Prostate gland (tissue), 2 donors: ENCODE measurements around the gene IGFL2. TPM values are rescaled to one million over a fixed set of nuclear protein-coding genes. Genes with fewer than 3 reads are reported as not detected.

Experiments
- DNase-seq: peaks from one replicate; pipeline ENCODE4 v3.0.0-alpha.2; 2019; ENCODE audit warnings: low spot score
- H3K27ac ChIP-seq, 2 donors: fragments of 200-600 bp; sonication (generic); 2 replicates each; pipeline ENCODE4 v1.5.1; 2017 to 2019
- H3K27me3 ChIP-seq: fragments of 200-600 bp; sonication (generic); replicated peaks from 2 replicates; pipeline ENCODE4 v1.5.1; 2019; ENCODE audit not compliant: insufficient read depth
- H3K36me3 ChIP-seq, 2 donors: fragments of 200-600 bp; sonication (generic); 1 replicate in 1 of 2; 2 replicates in 1 of 2; pipeline versions ENCODE4 v1.5.1 to v1.8.1; 2017 to 2019
- H3K4me1 ChIP-seq: fragments of 200-600 bp; sonication (generic); replicated peaks from 2 replicates; pipeline ENCODE4 v1.5.1; 2019
- H3K4me3 ChIP-seq, 2 donors: fragments of 200-600 bp; sonication (generic); 2 replicates each; pipeline ENCODE4 v1.5.1; 2017 to 2019
- H3K9me3 ChIP-seq: fragments of 200-600 bp; sonication (generic); 2 replicates; pipeline ENCODE4 v1.5.1; 2017
- POLR2A ChIP-seq: fragments of 450-650 bp; IDR thresholded peaks from one replicate; pipeline ENCODE4 v1.6.1; 2016; ENCODE audit warnings: antibody characterized with exemption, mild to moderate bottlenecking
- POLR2AphosphoS5 ChIP-seq: sonication (generic); formaldehyde crosslinking; IDR thresholded peaks from one replicate; pipeline ENCODE4 v1.6.1; 2017; ENCODE audit warnings: antibody characterized with exemption
- WGBS: methylation state at CpG from one replicate; pipeline ENCODE4 v1.1.5; 2018; 5-methylcytosine and 5-hydroxymethylcytosine counted together
- intact Hi-C: fragments of 100-400 bp; cut with DNase I; formaldehyde crosslinking; loops from one replicate; pipeline ENCODE4 v1.14.2; 2022
- total RNA-seq, 2 donors: library from RNA; depleted of rRNA; stranded (reverse); fragments of >200 nt; gene quantifications; one replicate each; pipeline ENCODE4 v1.1.0, GENCODE V29; 2016
- TF ChIP-seq, protein P1 (sequence below), 4 experiments: fragments of 200-600 bp in 2 of 4; fragments of 450-650 bp in 2 of 4; sonication (generic) in 2 of 4; IDR thresholded peaks; 1 replicate in 3 of 4; 2 replicates in 1 of 4; pipeline ENCODE4 v1.5.1; 2016 to 2019; ENCODE audit warnings: antibody characterized with exemption in 4 of 4, mild to moderate bottlenecking in 2 of 4, moderate library complexity in 2 of 4

The IGFL2 gene
- total RNA-seq, 2 donors from 2014 or later: 2.7 TPM; not detected in 1

DNA sequence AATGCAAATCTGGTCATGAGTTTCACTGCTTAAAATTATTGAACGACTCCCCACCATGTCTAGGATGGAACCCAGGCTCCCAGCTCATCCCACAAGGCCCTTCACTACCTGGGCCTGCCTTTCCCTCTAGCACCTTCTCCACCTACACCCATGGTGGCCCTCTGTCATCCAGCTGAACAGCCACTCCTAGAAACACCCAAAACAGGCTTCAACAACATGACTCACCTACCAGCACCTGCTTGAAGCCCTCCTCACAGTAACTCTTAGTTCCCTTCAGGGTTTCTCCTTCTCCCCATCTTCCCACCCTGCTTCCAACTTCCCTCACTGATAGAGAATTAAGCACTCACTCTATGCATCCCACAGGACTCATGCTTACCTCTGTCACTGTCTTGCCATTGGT lies 6.6 kb upstream of the IGFL2 start:
- WGBS: 72% methylated on average over 1 of the region's 1 CpG
- Histone ChIP-seq H3K4me1 (no peaks in the 10 kb centered on the region), H3K9me3 (no peaks in the 10 kb centered on the region), H3K27me3 (no peaks in the 10 kb centered on the region), H3K27ac (no peak overlapping the region), H3K4me3 (no peak overlapping the region), H3K36me3 (no peaks in the 10 kb centered on the region)
- TF ChIP-seq POLR2A: no peak
- no peak for DNase-seq
- intact Hi-C loops: no loop called here

- WGBS: 73% methylated on average over 4 of the region's 4 CpGs
- Histone ChIP-seq H3K9me3 (no peaks in the 10 kb centered on the region), H3K27me3 (no peaks in the 10 kb centered on the region), H3K27ac (no peak overlapping the region), H3K4me1 (no peaks in the 10 kb centered on the region), H3K36me3 (no peaks in the 10 kb centered on the region), H3K4me3 (no peak overlapping the region)
- no peak for DNase-seq
- intact Hi-C loops: no loop called here
- TF ChIP-seq POLR2AphosphoS5: no peak
- TF ChIP-seq, protein P1, sequence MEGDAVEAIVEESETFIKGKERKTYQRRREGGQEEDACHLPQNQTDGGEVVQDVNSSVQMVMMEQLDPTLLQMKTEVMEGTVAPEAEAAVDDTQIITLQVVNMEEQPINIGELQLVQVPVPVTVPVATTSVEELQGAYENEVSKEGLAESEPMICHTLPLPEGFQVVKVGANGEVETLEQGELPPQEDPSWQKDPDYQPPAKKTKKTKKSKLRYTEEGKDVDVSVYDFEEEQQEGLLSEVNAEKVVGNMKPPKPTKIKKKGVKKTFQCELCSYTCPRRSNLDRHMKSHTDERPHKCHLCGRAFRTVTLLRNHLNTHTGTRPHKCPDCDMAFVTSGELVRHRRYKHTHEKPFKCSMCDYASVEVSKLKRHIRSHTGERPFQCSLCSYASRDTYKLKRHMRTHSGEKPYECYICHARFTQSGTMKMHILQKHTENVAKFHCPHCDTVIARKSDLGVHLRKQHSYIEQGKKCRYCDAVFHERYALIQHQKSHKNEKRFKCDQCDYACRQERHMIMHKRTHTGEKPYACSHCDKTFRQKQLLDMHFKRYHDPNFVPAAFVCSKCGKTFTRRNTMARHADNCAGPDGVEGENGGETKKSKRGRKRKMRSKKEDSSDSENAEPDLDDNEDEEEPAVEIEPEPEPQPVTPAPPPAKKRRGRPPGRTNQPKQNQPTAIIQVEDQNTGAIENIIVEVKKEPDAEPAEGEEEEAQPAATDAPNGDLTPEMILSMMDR (IDR thresholded peaks at IDR 0.05): no peak
- no peak for TF ChIP-seq POLR2A
Observed at GRCh38 chr19:46142294-46142693, 5.7 kb upstream of the IGFL2 start.

GRCh38 chr19:46144756-46145155 lies 3.3 kb upstream of the IGFL2 start:
- Histone ChIP-seq H3K4me1 (no peaks in the 10 kb centered on the region), H3K36me3 (no peaks in the 10 kb centered on the region), H3K27me3 (no peaks in the 10 kb centered on the region), H3K4me3 (no peak overlapping the region), H3K9me3 (no peaks in the 10 kb centered on the region), H3K27ac (no peak overlapping the region)
- 37% methylated on average over 3 of the region's 3 CpGs for WGBS
- peak; percentile 56 for TF ChIP-seq POLR2AphosphoS5
- TF ChIP-seq, protein P1 (IDR thresholded peaks at IDR 0.05): no peak
- TF ChIP-seq POLR2A: no peak
- peak; percentile 54 for DNase-seq
- intact Hi-C loops: no loop called here

DNA sequence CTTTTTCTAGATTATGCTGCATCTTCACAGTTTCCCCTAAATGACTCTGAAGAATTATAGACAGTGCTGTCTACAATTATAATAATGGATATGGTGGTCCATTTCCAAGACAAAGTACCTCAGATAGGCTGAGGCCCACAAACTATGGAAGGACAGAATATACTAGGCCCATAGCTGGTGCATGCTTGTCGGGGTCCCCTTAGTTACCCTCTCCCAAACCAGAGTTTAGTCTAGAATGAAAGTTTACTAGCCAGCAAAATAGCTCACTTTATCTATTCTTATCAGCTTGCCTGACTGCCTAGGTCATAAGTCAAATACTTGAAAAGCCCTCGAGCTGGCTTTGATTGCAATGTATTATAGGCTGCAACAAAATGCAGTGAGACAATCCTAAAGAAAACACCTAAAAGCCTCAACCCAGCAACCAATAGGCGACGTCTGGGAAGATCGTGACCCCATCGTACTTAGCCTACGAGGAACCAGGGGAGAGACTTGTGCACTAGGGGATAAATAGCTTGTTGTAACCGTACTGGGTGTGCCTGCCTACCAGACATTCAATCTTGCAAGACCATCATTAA lies 785 bp upstream of the IGFL2 start:
- H3K4me3 ChIP-seq: no peak overlapping the region
- no peaks in the 10 kb centered on the region for H3K27me3 ChIP-seq
- H3K36me3 ChIP-seq: no peaks in the 10 kb centered on the region
- TF ChIP-seq, protein P1 (IDR thresholded peaks at IDR 0.05): no peak
- TF ChIP-seq POLR2AphosphoS5 (no peak), POLR2A (no peak)
- no peaks in the 10 kb centered on the region for H3K4me1 ChIP-seq
- H3K27ac ChIP-seq: no peak overlapping the region
- H3K9me3 ChIP-seq: no peaks in the 10 kb centered on the region
- no peak for DNase-seq
- 74% methylated on average over 8 of the region's 8 CpGs for WGBS
- intact Hi-C loops: no loop called here

DNA sequence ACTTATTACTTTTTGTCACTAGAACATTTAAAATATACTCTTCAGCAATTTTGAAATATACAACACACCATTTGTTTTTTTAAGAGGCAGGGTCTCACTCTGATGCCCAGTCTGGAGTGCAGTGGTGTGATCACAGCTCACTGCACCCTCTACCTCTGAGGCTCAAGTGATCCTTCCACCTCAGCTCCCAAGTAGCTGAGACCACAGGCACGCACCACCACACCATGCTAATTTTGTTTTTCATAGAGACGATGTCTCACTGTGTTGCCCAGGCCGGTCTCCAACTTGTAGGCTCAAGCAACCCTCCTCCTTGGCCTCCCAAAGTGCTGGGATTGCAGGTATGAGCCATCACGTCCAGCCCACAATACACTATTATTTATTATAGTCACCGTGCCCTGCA lies 2.6 kb downstream of the IGFL2 start:
- H3K4me1 ChIP-seq: no peaks in the 10 kb centered on the region
- H3K36me3 ChIP-seq: no peaks in the 10 kb centered on the region
- 76% methylated on average over 5 of the region's 5 CpGs for WGBS
- H3K27ac ChIP-seq: no peak overlapping the region
- H3K27me3 ChIP-seq: no peaks in the 10 kb centered on the region
- intact Hi-C loops: no loop called here
- H3K9me3 ChIP-seq: no peaks in the 10 kb centered on the region
- TF ChIP-seq, protein P1 (IDR thresholded peaks at IDR 0.05): no peak
- TF ChIP-seq POLR2A (no peak), POLR2AphosphoS5 (no peak)
- H3K4me3 ChIP-seq: no peak overlapping the region
- DNase-seq: no peak
